Myocyte (in vitro differentiated cells): Measurements from ENCODE around the gene PDXDC1. TPM values are rescaled to one million over a fixed set of nuclear protein-coding genes. Genes with fewer than 3 reads are reported as not detected.
"Not testable (repeated sequence)": the region's sequence is repeated elsewhere in the genome, so short reads cannot be mapped to it uniquely, and the experiment has no call there.

ENCODE experiments used
- DNase-seq: peaks from one replicate; pipeline ENCODE4 v3.0.0-alpha.2; 2012; ENCODE audit warnings: low read depth
- polyA plus RNA-seq: library from polyadenylated mRNA; unstranded; fragments of >200 nt; gene quantifications from one replicate; pipeline ENCODE4 v1.2.1, GENCODE V29; 2012; ENCODE audit warnings: missing spikeins
- total RNA-seq: library from RNA; depleted of rRNA; stranded (reverse); fragments of >200 nt; gene quantifications from 2 replicates; pipeline ENCODE4 v1.2.3, GENCODE V29; 2014

The PDXDC1 gene, protein sequence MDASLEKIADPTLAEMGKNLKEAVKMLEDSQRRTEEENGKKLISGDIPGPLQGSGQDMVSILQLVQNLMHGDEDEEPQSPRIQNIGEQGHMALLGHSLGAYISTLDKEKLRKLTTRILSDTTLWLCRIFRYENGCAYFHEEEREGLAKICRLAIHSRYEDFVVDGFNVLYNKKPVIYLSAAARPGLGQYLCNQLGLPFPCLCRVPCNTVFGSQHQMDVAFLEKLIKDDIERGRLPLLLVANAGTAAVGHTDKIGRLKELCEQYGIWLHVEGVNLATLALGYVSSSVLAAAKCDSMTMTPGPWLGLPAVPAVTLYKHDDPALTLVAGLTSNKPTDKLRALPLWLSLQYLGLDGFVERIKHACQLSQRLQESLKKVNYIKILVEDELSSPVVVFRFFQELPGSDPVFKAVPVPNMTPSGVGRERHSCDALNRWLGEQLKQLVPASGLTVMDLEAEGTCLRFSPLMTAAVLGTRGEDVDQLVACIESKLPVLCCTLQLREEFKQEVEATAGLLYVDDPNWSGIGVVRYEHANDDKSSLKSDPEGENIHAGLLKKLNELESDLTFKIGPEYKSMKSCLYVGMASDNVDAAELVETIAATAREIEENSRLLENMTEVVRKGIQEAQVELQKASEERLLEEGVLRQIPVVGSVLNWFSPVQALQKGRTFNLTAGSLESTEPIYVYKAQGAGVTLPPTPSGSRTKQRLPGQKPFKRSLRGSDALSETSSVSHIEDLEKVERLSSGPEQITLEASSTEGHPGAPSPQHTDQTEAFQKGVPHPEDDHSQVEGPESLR
- total RNA-seq, result 60.4 and 81.1 TPM in 2 replicates
- polyA plus RNA-seq, result 64.3 TPM

DNA sequence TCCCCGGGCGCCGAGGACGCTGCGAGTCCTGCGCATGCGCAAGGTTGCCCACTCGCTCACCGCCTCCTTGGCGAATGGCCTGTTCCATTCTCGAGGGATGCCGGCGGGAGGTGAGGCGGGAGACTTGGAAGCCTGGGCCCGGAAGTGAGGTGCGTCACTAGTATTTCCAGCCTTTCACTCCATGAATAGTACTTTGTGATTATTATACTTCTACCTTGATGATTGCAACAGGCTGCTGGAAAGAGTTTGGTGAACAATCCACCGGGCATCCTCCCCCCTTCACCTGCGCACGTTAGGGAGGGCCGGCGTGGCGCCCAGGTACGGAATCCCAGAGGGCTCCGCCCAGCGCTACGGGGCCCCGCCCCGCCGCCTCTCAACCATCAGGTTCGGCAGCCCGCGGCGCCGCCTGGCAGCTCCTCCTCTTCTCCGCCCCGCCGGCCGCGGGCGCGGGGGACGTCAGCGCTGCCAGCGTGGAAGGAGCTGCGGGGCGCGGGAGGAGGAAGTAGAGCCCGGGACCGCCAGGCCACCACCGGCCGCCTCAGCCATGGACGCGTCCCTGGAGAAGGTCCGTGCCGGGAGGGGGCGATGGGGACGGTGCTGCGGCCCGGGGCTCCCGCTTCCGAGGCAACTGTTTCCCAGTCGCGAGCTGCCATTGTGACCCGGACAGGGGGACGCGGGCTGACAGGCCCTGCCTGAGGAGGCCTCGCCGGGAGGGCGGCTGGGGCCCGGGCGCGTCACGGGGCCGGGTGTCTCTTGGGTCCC lies at the start of gene PDXDC1:
PDXDC1 (plus strand) TSS at position 371 of the 762 bp plus-strand sequence; CDS start at position 545, 174 bp downstream.
- DNase-seq, result peak; percentile 91

DNA sequence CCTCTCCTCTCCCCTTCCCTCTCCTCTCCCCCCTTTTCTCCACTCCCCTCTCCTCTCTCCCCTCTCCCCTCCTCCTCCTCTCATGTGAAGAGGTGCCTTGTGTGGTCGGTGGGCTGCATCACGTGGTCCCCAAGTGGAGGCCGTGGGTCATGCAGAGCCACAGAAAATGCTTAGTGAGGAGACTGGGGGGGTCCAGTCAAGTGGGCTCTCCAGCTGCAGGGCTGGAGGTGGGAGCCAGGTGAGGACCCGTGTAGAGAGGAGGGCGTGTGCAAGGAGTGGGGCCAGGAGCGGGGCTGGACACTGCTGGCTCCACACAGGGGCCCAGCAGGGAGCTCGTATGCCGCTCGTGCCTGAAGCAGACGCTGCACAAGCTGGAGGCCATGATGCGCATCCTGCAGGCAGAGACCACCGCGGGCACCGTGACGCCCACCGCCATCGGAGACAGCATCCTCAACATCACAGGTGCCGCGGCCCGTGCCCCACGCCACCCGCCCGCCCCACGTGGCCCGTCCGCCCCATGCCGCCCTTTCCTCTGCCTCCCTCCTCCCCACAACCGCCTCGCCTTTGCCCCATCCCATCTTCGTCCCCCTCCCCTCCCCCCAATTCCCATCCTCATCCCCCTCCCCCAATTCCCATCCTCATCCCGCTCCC lies 46.6 kb upstream of the PDXDC1 start:
- peak; percentile 2 for DNase-seq

DNA sequence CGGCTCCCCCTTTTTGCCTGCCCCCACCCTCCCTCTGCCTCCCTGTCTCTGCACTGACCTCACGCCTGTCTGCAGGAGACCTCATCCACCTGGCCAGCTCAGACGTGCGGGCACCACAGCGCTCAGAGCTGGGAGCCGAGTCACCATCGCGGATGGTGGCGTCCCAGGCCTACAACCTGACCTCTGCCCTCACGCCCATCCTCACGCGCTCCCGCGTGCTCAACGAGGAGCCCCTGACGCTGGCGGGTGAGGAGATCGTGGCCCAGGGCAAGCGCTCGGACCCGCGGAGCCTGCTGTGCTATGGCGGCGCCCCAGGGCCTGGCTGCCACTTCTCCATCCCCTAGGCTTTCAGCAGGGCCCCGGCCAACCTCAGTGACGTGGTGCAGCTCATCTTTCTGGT lies 45.6 kb upstream of the PDXDC1 start:
- not testable (repeated sequence) for DNase-seq

DNA sequence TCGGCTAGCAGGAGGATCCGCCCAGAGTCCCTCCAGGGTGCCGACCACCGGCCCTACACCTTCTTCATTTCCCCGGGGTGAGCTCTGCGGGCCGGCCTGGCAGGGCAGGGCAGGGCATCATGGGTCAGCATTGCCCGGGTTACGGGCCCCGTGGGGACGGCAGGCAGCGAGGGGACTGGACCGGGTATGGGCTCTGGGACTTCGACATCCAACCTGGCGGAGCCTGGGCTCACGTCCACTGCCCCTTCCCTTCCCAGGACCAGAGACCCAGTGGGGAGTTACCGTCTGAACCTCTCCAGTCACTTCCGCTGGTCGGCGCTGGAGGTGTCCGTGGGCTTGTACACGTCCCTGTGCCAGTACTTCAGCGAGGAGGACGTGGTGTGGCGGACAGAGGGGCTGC lies 44.6 kb upstream of the PDXDC1 start:
- DNase-seq, result not testable (repeated sequence)

DNA sequence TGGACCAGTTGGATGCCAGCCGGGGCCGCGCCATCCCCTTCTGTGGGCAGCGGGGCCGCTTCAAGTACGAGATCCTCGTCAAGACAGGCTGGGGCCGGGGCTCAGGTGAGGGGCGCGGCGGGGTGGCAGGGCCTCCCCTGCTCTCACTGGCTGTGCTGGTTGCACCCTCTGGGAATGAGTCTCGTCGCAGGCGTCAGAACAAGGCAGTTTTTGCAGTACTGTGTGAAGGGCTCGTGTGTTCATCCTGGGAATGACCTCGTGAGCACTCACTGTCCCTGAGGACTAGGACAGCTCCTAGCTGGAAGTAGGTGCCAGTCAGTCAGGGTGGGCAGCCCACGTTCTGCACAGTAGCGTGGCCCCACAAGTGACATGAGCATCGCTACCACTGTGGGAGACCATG lies 43.9 kb upstream of the PDXDC1 start:
- not testable (repeated sequence) for DNase-seq

DNA sequence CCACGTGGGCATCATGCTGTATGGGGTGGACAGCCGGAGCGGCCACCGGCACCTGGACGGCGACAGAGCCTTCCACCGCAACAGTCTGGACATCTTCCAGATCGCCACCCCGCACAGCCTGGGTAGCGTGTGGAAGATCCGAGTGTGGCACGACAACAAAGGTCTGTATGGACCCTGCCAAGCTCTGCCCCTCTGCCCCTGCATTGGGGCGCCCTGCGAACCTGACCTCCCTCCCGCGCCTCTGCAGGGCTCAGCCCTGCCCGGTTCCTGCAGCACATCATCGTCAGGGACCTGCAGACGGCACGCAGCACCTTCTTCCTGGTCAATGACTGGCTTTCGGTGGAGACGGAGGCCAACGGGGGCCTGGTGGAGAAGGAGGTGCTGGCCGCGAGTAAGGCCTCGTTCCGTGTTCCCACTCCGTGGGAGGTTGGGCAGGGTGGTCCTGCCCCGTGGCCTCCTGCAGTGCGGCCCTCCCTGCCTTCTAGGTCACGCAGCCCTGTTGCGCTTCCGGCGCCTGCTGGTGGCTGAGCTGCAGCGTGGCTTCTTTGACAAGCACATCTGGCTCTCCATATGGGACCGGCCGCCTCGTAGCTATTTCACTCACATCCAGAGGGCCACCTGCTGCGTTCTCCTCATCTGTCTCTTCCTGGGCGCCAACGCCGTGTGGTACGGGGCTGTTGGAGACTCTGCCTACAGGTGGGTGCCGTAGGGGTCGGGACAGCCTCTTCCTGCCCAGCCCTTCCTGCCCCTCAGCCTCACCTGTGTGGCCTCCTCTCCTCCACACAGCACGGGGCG lies 42.0 kb upstream of the PDXDC1 start:
- DNase-seq, result not testable (repeated sequence)

DNA sequence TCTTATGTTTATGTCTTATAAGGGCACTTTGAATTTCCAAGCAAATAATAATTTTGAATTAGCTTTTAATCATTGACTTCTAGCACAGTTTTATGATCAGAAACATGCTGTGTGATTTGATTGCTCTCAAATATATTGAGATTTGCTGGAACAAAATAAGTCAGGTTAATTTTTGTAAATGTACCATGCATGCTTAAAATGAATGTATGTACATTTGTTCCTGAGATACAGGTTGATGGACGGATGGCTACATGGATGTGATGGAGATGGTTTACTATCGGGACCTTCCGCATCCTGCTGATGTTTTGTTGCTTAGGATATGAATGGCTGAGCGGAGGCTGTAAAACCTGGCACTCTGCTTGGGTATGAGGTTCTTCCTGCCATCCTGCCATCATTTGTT lies 37.7 kb upstream of the PDXDC1 start, which contains the start of gene NPIPA1:
NPIPA1 (plus strand) TSS at position 301 of the 400 bp plus-strand sequence; CDS start at position 301, 0 bp downstream.
- not testable (repeated sequence) for DNase-seq

DNA sequence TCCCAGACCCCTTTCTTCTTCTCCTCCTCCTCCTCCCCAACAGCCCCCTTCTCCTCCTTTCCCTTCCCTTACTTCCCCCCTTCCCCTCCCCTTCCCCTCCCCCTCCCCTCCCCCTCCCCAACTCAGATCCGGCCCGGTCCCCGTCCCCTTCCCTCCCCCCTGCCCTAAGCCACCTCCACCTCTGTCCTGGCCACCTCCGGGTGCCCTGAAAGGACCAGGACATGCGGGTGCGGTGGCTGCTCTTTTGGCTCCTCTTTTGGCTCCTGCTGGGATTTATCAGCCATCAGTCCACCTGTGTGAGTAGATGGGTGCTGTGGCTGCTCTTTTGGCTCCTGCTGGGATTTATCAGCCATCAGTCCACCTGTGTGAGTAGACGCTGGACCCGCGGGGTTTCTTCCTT lies 36.8 kb upstream of the PDXDC1 start:
- DNase-seq, result not testable (repeated sequence)

DNA sequence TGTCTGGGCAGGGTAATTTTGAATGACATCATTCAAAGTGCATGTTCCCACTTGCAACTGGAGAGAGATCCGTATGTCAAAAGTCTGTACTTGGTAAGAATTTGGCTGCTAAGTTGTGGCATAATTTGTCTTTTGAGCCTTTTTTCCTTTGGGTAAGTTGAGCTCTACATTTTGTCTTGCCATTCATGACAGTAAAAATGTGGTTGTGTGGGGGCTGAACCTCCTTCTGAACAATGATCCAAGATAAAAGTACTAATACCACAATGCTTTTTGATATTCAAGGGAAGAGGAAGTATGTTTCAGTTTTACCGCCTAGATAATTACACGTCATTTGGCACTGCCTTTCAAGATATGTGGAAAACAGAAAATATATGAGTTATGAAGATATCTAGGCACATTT lies 32.1 kb upstream of the PDXDC1 start:
- DNase-seq, result not testable (repeated sequence)

DNA sequence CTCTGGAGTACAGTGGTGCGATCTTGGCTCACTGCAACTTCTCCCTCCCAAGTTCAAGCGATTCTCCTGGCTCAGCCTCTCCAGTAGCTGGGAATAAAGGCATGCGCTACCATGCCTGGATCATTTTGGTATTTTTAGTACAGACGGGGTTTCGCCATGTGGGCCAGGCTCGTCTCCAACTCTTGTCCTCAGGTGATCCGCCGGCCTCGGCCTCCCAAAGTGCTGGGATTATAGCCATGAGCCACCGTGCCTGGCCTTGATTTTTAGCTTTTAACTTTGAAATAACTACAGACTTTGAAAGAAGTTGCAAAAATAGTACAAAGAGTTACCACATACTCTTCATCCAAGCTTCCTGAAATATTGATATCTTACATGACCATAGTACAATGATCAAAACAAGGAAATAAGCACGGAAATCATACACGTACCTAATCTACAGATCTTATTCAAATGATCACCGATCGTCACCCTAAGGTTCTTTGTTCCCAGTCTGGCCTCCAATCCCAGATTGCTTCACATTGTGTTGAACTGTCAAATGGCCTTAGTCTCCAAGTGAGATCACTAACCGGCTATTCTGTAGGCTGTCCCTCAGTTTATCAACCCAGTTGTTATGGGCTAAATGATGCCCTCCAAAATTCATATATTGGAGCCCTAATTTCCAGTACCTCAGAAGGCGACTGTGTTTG lies 19.1 kb upstream of the PDXDC1 start:
- DNase-seq, result peak; percentile 13

DNA sequence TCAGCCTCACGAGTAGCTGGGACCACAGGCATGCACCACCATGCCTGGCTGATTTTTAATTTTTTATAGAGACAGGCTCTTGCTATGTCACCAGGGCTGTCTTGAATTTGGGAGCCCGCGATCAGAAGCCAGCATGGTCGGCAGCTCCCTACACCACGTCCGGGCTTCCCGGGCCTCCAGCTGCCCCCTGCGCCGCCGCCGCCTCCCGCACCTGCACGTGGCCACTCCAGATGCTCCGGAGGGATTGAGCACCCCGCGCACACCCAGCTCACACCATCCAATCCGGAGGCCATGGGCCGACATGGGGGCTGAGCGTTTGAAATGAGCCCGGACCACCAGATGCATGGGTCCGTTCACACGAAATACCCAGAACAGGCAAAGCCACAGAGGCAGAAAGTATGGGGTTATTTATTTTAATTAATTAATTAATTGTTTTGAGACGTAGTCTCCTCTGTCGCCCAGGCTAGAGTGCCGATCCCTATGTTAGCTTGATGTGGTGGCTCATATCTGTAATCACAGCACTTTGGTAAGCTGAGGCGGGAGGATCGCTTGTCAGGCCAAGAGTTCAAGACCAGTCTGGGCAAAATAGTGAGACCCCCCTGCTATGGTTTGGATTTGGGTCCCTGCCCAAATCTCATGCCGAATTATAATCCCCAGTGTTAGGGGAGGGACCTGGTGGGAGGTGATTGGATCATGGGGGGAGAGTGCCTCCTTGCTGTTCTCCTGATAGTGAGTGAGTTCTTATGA lies 17.1 kb upstream of the PDXDC1 start:
- DNase-seq, result no peak

DNA sequence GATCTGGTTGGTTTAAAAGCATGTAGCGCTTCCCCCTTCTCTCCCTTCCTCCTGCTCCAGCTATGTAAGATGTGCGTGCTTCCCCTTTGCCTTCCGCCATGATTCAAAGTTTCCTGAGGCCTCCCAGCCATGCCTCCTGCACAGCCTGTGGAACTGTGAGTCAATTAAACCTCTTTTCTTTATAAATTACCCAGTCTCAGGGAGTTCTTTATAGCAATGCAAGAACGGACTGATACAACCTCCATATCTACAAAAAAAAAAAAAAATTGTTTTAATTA lies 16.6 kb upstream of the PDXDC1 start:
- DNase-seq, result no peak

DNA sequence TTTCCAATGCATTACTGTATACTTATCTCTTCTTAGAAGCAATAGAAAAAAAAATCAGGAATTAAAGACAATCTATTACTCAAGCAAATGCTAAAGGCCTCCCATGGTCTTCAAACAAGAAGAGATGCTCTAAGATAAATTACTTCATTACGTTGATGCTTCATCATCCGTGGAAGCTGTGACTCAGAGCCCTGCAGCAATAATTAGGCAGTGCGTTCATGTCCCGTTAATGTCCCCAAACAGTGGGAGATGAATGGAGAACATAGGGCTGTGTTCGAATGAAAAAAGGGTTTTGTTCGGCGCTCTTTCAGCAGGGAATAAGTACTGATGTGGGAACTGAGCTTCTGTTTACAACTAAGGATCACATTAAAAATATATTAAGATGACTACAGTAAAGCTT lies 15.9 kb upstream of the PDXDC1 start:
- no peak for DNase-seq

DNA sequence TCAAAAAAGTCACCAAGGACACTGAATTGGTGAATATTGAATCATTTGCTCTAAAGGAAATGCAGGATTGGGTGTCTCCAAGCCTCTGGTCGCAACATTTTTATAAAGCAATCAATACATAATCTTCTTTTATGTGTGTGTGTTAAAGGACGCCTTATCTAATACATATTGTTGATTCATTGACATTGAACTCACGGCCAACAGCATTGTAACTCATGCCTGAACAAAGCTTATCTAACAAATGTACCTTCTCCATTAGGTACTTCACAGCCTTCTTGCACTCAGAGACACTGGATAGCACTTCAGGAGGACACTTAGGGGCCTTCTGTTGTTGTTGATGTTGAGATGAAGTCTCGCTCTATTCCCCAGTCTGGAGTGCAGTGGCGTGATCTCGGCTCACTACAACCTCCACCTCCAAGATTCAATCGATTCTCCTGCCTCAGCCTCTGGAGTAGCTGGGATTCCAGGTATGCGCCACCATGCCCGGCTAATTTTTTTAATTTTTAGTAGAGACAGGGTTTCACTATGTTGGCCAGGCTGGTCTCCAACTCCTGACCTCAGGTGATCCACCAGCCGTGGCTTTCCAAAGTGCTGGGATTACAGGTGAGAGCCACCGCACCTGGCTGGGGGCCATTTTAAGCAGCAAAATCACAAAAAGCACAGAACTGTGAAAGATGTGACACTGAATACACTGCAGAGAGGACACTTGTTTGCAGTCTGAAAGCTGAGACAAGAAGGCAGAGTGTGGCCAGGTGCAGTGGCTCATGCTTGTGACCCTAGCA lies 13.2 kb upstream of the PDXDC1 start:
- no peak for DNase-seq

DNA sequence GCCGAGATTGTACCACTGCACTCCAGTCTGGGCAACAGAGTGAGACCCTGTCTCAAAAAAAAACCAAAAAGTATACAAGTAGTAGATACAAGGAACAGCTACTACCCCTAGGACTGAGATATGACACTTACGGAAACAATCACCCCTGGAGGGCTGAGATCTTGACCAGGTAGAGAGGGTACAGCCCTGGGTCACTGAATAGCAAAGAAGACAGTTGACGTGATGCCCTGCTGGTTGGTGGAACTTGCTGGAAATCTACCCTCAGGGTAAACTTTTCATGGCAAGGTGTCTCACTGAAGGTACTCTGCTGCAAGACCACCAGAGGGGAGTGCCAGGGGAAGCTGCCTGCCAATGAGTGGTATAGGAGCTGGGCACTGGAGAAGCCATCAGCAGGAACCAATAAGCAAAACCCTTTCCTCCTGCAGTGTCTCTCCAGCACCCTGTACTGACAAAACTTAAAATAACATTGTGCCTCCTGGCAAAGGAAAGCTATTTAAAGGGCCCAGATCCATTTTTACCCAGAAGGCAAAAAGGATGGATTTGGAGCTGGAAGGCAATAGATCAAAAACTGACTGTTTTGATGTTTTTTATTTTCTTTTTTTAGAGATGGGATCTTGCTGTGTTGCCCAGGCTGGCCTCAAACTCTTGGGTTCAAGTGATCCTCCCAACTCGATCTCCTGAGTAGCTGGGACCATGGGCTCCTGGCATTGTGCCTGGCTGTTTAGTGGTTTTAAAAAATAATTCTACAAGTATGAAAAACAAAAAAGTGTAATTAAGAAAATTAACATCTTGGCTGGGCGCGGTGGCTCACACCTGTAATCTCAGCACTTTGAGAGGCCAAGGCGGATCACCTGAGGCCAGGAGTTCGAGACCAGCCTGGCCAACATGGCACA lies 11.3 kb upstream of the PDXDC1 start:
- DNase-seq, result no peak

DNA sequence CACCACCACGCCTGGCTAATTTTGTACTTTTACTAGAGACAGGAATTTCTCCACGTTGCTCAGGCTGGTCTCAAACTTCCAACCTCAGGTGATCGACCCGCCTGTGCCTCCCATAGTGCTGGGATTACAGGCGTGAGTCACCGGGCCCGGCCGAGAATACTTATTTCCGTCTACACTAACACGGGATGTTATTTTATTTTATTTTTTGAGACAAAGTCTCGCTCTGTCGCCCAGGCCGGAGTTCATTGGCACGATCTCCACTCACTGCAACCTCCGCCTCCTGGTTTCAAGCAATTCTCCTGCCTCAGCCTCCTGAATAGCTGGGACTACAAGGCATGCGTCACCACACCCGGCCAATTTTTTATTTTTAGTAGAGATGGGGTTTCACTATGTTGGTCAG lies 9.5 kb upstream of the PDXDC1 start:
- DNase-seq, result no peak

DNA sequence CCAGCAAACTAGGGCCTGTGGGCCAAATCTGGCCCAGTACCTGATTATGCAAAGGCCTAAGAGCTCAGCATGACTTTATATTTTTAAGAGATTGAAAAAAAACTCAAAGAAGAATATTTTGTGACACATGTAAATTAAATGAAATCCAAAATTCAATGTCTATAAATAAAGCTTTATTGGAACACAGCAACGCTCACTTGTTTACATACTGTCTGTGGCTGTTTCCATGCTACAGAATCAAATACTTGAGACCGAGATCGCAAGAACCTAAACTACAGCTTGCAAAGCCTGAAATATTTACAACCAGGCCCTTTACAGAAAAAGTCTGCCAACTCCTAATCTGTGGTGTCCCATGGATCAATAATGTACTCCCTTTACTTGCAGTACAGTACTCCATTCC lies 5.0 kb upstream of the PDXDC1 start:
- not testable (repeated sequence) for DNase-seq
